Measurements from ENCODE around the gene TTPAL.

- TF ChIP-seq CTCF (conservative IDR thresholded peaks at IDR 0.05; ENCODE audit: low read length) (no peak), EZH2phosphoT487 (IDR thresholded peaks at IDR 0.05; ENCODE audit: borderline replicate concordance, low read depth, low read length) (no peak)
Observed at GRCh38 chr20:44445742-44446710, 29.6 kb upstream of the TTPAL start.
